Keratinocyte (primary cell): Measurements from ENCODE around the gene SLC19A1.

Source experiments
- CTCF ChIP-seq, 3 experiments: IDR thresholded peaks in 1 of 3; conservative IDR thresholded peaks in 1 of 3; optimal IDR thresholded peaks in 1 of 3; 2 replicates in 2 of 3; 3 replicates in 1 of 3; pipeline versions ENCODE3 to v1.5.1; 2011; ENCODE audit warnings: low read length in 3 of 3, mild to moderate bottlenecking in 3 of 3, moderate library complexity in 2 of 3, control low read depth in 1 of 3, inconsistent platforms in 1 of 3; ENCODE audit not compliant: insufficient read depth in 2 of 3; ENCODE audit errors: extremely low read depth in 1 of 3
- EZH2 ChIP-seq: IDR thresholded peaks from one replicate; pipeline ENCODE4 v1.6.1; 2012; ENCODE audit warnings: inconsistent platforms, mild to moderate bottlenecking, low read length, moderate library complexity

- TF ChIP-seq CTCF (optimal IDR thresholded peaks at IDR 0.05 in 1 of 3, IDR thresholded peaks at IDR 0.05 in 1 of 3, conservative IDR thresholded peaks at IDR 0.05 in 1 of 3; ENCODE audit: extremely low read depth in 1 of 3, insufficient read depth in 2 of 3, low read length in 3 of 3) (no peak), EZH2 (no peak)
Measured at GRCh38 chr21:45510466-45510955, 31.7 kb downstream of the SLC19A1 start.
